ENCODE results near the gene SLC1A2. TPM values are rescaled to one million over a fixed set of nuclear protein-coding genes. Genes with fewer than 3 reads are reported as not detected.

The SLC1A2 gene
- total RNA-seq, 2 donors from 2014 or later, result 0.63 to 2.5 TPM

DNA sequence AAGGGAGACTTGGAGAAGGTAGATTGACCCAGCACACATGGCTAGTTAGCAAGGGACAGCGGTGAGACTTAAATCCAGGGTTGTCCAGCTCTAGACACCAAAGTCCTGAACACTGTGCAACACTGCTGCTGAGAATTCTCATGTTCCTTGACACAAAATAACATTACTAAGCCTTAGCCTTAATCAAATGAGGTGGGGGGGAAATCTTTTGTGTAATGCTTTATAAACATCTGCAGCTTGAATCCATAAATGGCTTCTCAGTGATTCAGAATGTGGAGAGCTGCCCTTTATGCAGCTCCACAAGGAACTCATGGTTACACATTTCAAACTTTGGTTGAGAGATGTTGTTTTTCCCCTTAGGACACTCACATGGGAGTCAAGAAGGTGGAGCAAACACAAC lies 200.4 kb downstream of the SLC1A2 start:
- TF ChIP-seq, protein P1, sequence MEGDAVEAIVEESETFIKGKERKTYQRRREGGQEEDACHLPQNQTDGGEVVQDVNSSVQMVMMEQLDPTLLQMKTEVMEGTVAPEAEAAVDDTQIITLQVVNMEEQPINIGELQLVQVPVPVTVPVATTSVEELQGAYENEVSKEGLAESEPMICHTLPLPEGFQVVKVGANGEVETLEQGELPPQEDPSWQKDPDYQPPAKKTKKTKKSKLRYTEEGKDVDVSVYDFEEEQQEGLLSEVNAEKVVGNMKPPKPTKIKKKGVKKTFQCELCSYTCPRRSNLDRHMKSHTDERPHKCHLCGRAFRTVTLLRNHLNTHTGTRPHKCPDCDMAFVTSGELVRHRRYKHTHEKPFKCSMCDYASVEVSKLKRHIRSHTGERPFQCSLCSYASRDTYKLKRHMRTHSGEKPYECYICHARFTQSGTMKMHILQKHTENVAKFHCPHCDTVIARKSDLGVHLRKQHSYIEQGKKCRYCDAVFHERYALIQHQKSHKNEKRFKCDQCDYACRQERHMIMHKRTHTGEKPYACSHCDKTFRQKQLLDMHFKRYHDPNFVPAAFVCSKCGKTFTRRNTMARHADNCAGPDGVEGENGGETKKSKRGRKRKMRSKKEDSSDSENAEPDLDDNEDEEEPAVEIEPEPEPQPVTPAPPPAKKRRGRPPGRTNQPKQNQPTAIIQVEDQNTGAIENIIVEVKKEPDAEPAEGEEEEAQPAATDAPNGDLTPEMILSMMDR (IDR thresholded peaks at IDR 0.05), result no peak
- H3K4me3 ChIP-seq, result no peak overlapping the region
- peaks cover 0 to 6% of the 10 kb centered on the region in 2 donors for H3K4me1 ChIP-seq
- H3K36me3 ChIP-seq, result peaks cover 33% of the 10 kb centered on the region
- no peak for DNase-seq (ENCODE audit: low spot score)
- no peak overlapping the region for H3K27ac ChIP-seq
- H3K9me3 ChIP-seq, result no peaks in the 10 kb centered on the region
- H3K27me3 ChIP-seq, result no peaks in the 10 kb centered on the region

DNA sequence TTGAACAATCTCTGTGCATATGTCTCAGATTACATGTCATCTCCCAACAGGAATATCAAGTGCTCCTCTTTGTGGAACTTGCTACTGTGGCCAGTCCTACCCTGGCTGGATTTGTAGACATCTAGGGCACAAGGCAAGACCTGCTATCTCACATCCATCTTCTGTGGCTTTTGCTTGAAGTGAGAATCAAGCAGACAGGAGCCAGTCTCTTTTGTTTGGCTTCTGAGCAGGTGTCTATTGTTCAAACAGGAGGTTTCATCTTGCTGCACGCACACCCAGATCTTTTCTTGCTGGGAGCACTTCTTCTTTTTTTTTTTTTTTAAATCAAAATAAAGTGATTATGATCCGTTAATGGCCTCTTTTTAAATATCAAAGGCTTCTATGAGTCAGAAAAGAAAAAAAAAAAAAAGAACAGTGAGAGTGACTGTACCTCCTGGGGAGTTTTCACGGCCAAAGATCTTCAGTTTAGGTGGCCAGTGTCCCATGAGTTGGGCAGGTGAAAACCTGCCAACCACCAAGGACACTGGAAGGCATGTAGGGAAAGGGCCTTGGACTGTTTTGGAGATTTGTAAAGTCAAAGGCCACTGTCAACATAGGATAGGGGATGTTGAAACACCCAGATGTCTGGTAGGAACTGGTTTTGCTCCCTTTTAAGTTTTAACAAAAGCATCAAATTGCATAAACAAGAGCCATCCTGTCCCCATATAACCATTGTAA lies 202.2 kb downstream of the SLC1A2 start:
- H3K27me3 ChIP-seq, result no peaks in the 10 kb centered on the region
- H3K27ac ChIP-seq, result no peak overlapping the region
- H3K4me3 ChIP-seq, result no peak overlapping the region
- H3K4me1 ChIP-seq, result no peaks in the 10 kb centered on the region
- no peaks in the 10 kb centered on the region for H3K9me3 ChIP-seq
- peaks cover 30% of the 10 kb centered on the region for H3K36me3 ChIP-seq
- TF ChIP-seq, protein P1 (IDR thresholded peaks at IDR 0.05), result no peak
- no peak for DNase-seq (ENCODE audit: low spot score)

DNA sequence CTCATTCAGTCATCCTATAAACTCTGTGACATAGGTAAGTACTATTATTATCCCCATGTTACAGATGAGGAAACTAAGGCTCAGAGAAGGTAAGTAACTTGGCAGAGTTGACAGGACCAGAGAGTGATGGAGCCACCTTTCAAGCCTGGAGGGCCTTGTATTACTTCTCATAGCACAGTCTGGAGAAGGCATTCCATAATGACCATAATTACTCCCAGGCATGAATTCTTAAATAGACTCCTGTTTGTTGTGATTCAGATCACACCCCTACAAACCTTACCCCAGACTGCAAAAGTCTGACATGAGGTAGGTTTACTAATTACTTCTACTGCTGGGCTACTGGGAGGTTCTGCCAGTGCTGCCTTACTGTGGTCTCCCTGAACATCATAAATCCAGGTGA lies 203.4 kb downstream of the SLC1A2 start:
- Histone ChIP-seq H3K27ac (no peak overlapping the region), H3K36me3 (peaks cover 20% of the 10 kb centered on the region), H3K4me3 (no peak overlapping the region), H3K4me1 (no peaks in the 10 kb centered on the region), H3K27me3 (no peaks in the 10 kb centered on the region), H3K9me3 (no peaks in the 10 kb centered on the region)
- TF ChIP-seq, protein P1 (IDR thresholded peaks at IDR 0.05), result no peak
- DNase-seq (ENCODE audit: low spot score), result no peak

DNA sequence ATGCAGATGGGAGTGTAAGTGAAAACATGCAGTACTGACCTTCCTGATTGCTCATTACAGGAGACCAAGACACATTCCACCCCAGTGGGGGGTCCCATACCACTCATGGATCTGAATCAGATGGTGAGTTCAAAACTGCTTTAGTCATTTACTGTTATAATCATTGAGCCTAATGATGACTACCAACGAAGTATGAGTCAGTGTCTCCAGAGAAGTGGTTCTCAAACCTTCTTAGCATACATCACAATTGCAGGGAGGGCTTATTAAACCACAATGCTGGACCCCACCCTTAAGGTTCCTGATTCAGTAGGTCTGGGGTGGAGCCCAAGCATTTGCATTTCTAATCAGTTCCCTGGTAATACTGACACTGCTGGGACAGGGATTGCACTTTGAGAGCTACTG lies 204.6 kb downstream of the SLC1A2 start:
- H3K36me3 ChIP-seq, result peaks cover 21% of the 10 kb centered on the region
- H3K27ac ChIP-seq, result no peak overlapping the region
- H3K9me3 ChIP-seq, result peaks cover 0 to 7% of the 10 kb centered on the region in 2 donors
- H3K27me3 ChIP-seq, result no peaks in the 10 kb centered on the region
- no peak for DNase-seq (ENCODE audit: low spot score)
- H3K4me1 ChIP-seq, result no peaks in the 10 kb centered on the region
- TF ChIP-seq, protein P1 (IDR thresholded peaks at IDR 0.05), result no peak
- H3K4me3 ChIP-seq, result no peak overlapping the region

DNA sequence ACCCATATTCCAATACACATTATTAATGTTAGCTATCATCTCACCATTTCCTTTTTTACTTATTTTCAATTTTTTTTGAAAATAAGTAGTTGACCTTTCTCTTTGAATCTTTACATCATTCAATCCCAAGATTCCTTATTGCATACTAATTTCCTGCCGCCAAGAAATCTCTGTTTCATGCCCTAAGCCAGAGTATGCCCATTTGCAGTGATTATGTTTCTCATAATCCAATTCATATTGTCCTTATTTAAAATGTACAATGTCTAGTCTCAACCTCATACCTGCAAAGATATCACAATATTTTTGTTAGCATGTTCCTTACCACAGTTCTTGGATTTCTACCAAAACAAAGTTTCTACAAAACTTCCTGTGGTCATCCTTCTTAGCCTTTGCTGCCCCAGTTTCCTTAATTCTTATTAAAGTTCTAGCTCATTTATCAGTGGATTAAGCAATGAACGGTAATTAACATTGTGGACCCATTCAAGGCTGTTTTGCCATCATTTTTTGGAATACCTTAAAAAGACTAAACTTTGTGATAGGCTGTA lies 205.1 kb downstream of the SLC1A2 start:
- Histone ChIP-seq H3K4me1 (no peaks in the 10 kb centered on the region), H3K27ac (no peak overlapping the region), H3K27me3 (no peaks in the 10 kb centered on the region), H3K9me3 (peaks cover 0 to 10% of the 10 kb centered on the region in 2 donors), H3K4me3 (no peak overlapping the region), H3K36me3 (peaks cover 22% of the 10 kb centered on the region)
- no peak for DNase-seq (ENCODE audit: low spot score)
- TF ChIP-seq, protein P1 (IDR thresholded peaks at IDR 0.05), result no peak
